ENCODE measurements around the gene LDB3.

- TF ChIP-seq, protein P1, sequence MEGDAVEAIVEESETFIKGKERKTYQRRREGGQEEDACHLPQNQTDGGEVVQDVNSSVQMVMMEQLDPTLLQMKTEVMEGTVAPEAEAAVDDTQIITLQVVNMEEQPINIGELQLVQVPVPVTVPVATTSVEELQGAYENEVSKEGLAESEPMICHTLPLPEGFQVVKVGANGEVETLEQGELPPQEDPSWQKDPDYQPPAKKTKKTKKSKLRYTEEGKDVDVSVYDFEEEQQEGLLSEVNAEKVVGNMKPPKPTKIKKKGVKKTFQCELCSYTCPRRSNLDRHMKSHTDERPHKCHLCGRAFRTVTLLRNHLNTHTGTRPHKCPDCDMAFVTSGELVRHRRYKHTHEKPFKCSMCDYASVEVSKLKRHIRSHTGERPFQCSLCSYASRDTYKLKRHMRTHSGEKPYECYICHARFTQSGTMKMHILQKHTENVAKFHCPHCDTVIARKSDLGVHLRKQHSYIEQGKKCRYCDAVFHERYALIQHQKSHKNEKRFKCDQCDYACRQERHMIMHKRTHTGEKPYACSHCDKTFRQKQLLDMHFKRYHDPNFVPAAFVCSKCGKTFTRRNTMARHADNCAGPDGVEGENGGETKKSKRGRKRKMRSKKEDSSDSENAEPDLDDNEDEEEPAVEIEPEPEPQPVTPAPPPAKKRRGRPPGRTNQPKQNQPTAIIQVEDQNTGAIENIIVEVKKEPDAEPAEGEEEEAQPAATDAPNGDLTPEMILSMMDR (IDR thresholded peaks at IDR 0.05), result no peak
- no peak for TF ChIP-seq POLR2A (IDR thresholded peaks at IDR 0.05)
These were observed 9.1 kb downstream of the LDB3 start for GRCh38 chr10:86677374-86677773.

Measured in heart left ventricle (tissue), 13 donors.